ENCODE measurements around the gene ST8SIA6. TPM values are rescaled to one million over a fixed set of nuclear protein-coding genes. Genes with fewer than 3 reads are reported as not detected.

ST8SIA6 gene
- total RNA-seq, 1 donor, result 0.36 TPM

DNA sequence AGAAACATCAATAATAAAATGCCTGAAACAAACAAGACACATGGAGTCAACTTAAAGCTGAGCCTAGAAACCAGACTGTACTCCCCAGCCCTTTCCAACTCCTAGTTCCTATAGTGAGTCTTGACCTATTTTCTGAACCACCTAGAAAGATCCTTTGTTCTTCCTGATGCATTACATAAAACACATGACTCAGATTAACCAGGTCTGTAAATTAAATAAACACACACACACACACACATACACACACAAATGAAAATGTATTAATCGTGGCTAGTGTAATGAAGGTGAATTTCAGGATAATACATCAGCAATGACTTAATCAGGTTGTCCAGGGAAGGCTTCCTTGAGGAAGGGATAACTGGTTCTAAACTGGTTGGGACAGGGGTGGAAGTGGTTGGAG, 104.7 kb downstream of the ST8SIA6 start:
- no peaks in the 10 kb centered on the region for H3K36me3 ChIP-seq (ENCODE audit: insufficient read depth, low read length)
- no peak overlapping the region for H2AFZ ChIP-seq (ENCODE audit: low read length)
- DNase-seq (ENCODE audit: insufficient read length, low spot score, missing footprints), result no peak
- H3K27ac ChIP-seq (ENCODE audit: low read depth, low read length), result no peak overlapping the region
- H3K9me3 ChIP-seq (ENCODE audit: low read depth, low read length), result no peaks in the 10 kb centered on the region
- H3K27me3 ChIP-seq (ENCODE audit: insufficient read depth, low read length), result no peaks in the 10 kb centered on the region
- no peak overlapping the region for H3K4me2 ChIP-seq (ENCODE audit: insufficient read depth, low read length)
- no peaks in the 10 kb centered on the region for H4K20me1 ChIP-seq (ENCODE audit: insufficient read depth, low read length)
- TF ChIP-seq, protein P1, sequence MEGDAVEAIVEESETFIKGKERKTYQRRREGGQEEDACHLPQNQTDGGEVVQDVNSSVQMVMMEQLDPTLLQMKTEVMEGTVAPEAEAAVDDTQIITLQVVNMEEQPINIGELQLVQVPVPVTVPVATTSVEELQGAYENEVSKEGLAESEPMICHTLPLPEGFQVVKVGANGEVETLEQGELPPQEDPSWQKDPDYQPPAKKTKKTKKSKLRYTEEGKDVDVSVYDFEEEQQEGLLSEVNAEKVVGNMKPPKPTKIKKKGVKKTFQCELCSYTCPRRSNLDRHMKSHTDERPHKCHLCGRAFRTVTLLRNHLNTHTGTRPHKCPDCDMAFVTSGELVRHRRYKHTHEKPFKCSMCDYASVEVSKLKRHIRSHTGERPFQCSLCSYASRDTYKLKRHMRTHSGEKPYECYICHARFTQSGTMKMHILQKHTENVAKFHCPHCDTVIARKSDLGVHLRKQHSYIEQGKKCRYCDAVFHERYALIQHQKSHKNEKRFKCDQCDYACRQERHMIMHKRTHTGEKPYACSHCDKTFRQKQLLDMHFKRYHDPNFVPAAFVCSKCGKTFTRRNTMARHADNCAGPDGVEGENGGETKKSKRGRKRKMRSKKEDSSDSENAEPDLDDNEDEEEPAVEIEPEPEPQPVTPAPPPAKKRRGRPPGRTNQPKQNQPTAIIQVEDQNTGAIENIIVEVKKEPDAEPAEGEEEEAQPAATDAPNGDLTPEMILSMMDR (IDR thresholded peaks at IDR 0.05; ENCODE audit: extremely low read depth, low read depth, low read length), result no peak
- H3K4me3 ChIP-seq (ENCODE audit: insufficient read depth, low read length), result no peak overlapping the region
- H3K4me1 ChIP-seq (ENCODE audit: insufficient read depth, low read length), result peaks cover 15% of the 10 kb centered on the region
- H3K79me2 ChIP-seq (ENCODE audit: insufficient read depth, low read length), result no peaks in the 10 kb centered on the region

GRCh38 chr10:17348501-17349349, 105.7 kb downstream of the ST8SIA6 start:
- peak overlapping the region; percentile 50 for H3K27ac ChIP-seq (ENCODE audit: low read depth, low read length)
- H3K4me3 ChIP-seq (ENCODE audit: insufficient read depth, low read length), result peak overlapping the region; percentile 40

GRCh38 chr10:17348011-17348500, 106.3 kb downstream of the ST8SIA6 start:
- TF ChIP-seq, protein P1 (IDR thresholded peaks at IDR 0.05; ENCODE audit: extremely low read depth, low read depth, low read length), result no peak
- peak overlapping the region; percentile 50 for H3K27ac ChIP-seq (ENCODE audit: low read depth, low read length)
- no peaks in the 10 kb centered on the region for H3K36me3 ChIP-seq (ENCODE audit: insufficient read depth, low read length)
- no peaks in the 10 kb centered on the region for H3K27me3 ChIP-seq (ENCODE audit: insufficient read depth, low read length)
- peak overlapping the region; percentile 40 for H3K4me3 ChIP-seq (ENCODE audit: insufficient read depth, low read length)
- peak; percentile 21 for DNase-seq (ENCODE audit: insufficient read length, low spot score, missing footprints)
- no peaks in the 10 kb centered on the region for H4K20me1 ChIP-seq (ENCODE audit: insufficient read depth, low read length)
- peaks cover 12% of the 10 kb centered on the region for H3K4me1 ChIP-seq (ENCODE audit: insufficient read depth, low read length)
- H3K9me3 ChIP-seq (ENCODE audit: low read depth, low read length), result no peaks in the 10 kb centered on the region
- H2AFZ ChIP-seq (ENCODE audit: low read length), result peak overlapping the region; percentile 74
- H3K4me2 ChIP-seq (ENCODE audit: insufficient read depth, low read length), result peak overlapping the region; percentile 84
- no peaks in the 10 kb centered on the region for H3K79me2 ChIP-seq (ENCODE audit: insufficient read depth, low read length)

More at GRCh38 chr10:17348501-17349349, 105.7 kb downstream of the ST8SIA6 start:
- no peaks in the 10 kb centered on the region for H4K20me1 ChIP-seq (ENCODE audit: insufficient read depth, low read length)
- H2AFZ ChIP-seq (ENCODE audit: low read length), result peak overlapping the region; percentile 74
- peak overlapping the region; percentile 84 for H3K4me2 ChIP-seq (ENCODE audit: insufficient read depth, low read length)
- TF ChIP-seq, protein P1 (IDR thresholded peaks at IDR 0.05; ENCODE audit: extremely low read depth, low read depth, low read length), result no peak
- no peaks in the 10 kb centered on the region for H3K9me3 ChIP-seq (ENCODE audit: low read depth, low read length)
- H3K79me2 ChIP-seq (ENCODE audit: insufficient read depth, low read length), result no peaks in the 10 kb centered on the region
- H3K27me3 ChIP-seq (ENCODE audit: insufficient read depth, low read length), result no peaks in the 10 kb centered on the region
- DNase-seq (ENCODE audit: insufficient read length, low spot score, missing footprints), result peak; percentile 60
- no peaks in the 10 kb centered on the region for H3K36me3 ChIP-seq (ENCODE audit: insufficient read depth, low read length)
- peaks cover 12% of the 10 kb centered on the region for H3K4me1 ChIP-seq (ENCODE audit: insufficient read depth, low read length)

- Histone ChIP-seq H4K20me1 (ENCODE audit: insufficient read depth, low read length) (no peaks in the 10 kb centered on the region), H3K27ac (ENCODE audit: low read depth, low read length) (no peak overlapping the region), H3K27me3 (ENCODE audit: insufficient read depth, low read length) (no peaks in the 10 kb centered on the region), H3K4me3 (ENCODE audit: insufficient read depth, low read length) (no peak overlapping the region), H2AFZ (ENCODE audit: low read length) (no peak overlapping the region), H3K79me2 (ENCODE audit: insufficient read depth, low read length) (no peaks in the 10 kb centered on the region), H3K4me2 (ENCODE audit: insufficient read depth, low read length) (no peak overlapping the region), H3K36me3 (ENCODE audit: insufficient read depth, low read length) (no peaks in the 10 kb centered on the region), H3K4me1 (ENCODE audit: insufficient read depth, low read length) (peaks cover 12% of the 10 kb centered on the region), H3K9me3 (ENCODE audit: low read depth, low read length) (peaks cover 5% of the 10 kb centered on the region)
- TF ChIP-seq, protein P1 (IDR thresholded peaks at IDR 0.05; ENCODE audit: extremely low read depth, low read depth, low read length), result no peak
- no peak for DNase-seq (ENCODE audit: insufficient read length, low spot score, missing footprints)
Observed at GRCh38 chr10:17344206-17344605, 110.2 kb downstream of the ST8SIA6 start.
